ENCODE measurements around the gene PACS2. TPM values are rescaled to one million over a fixed set of nuclear protein-coding genes. Genes with fewer than 3 reads are reported as not detected.
A peak's percentile ranks its signal among the peaks of the same experiment; 100 is the strongest.

The PACS2 gene
- total and polyA plus RNA-seq, 2 donors (not counting 1 experiment from before 2014, with no cell fraction given): 65.6 to 70.7 TPM

DNA sequence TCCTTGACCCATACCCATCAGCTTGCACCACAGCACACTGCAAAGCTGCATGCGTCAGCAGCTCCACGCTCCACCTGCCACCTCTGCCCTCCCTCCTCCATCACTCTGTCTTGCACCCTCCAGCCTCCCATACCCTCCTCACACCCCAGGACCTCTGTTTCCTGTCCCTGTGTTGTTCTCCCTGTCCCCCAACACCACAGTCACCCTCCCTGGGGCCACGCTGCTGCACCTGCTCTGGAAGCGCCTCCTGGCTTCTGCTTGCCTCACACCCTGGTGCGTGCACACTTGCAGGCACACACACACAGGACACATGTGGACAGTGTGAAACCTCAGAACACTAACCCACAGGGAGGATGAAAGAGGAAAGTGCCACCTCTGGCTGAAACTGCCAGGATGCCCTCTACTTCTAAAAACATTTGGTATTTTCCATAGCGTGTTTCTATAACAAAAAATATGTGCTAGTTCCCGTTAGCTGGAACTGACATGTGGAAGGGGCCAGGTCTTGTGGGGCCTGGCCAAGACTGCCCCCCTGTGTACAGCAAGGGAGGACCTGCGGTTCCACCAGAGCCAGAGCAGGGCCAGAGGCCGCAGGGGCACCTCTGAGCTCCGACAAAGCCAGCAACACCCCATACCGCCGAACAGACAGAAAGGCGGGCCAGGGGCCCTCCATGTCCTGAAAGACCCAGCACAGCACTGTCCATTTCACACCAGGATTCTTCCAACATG lies 23.8 kb upstream of the PACS2 start:
- no peak overlapping the region for H3K27ac ChIP-seq (ENCODE audit: low read length in 2 of 2)
- peaks cover 74% of the 10 kb centered on the region for H4K20me1 ChIP-seq (ENCODE audit: control insufficient read depth, insufficient read depth, low read length, poor library complexity, severe bottlenecking)
- H3K9ac ChIP-seq (ENCODE audit: low read length): no peak overlapping the region
- Mint-ChIP-seq H3K4me1 (peaks cover 49% of the 10 kb centered on the region), H3K27me3 (no peaks in the 10 kb centered on the region), H3K27ac (peak overlapping the region; percentile 46), H3K9me3 (ENCODE audit: insufficient read depth) (no peaks in the 10 kb centered on the region), H3K4me3 (peak overlapping the region; percentile 32)
- TF ChIP-seq, protein P1, sequence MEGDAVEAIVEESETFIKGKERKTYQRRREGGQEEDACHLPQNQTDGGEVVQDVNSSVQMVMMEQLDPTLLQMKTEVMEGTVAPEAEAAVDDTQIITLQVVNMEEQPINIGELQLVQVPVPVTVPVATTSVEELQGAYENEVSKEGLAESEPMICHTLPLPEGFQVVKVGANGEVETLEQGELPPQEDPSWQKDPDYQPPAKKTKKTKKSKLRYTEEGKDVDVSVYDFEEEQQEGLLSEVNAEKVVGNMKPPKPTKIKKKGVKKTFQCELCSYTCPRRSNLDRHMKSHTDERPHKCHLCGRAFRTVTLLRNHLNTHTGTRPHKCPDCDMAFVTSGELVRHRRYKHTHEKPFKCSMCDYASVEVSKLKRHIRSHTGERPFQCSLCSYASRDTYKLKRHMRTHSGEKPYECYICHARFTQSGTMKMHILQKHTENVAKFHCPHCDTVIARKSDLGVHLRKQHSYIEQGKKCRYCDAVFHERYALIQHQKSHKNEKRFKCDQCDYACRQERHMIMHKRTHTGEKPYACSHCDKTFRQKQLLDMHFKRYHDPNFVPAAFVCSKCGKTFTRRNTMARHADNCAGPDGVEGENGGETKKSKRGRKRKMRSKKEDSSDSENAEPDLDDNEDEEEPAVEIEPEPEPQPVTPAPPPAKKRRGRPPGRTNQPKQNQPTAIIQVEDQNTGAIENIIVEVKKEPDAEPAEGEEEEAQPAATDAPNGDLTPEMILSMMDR (IDR thresholded peaks at IDR 0.05): no peak
- no peak for TF ChIP-seq EZH2 (IDR thresholded peaks at IDR 0.05; ENCODE audit: borderline replicate concordance, insufficient read depth, low read depth, low read length, poor library complexity, severe bottlenecking)
- 23% methylated on average over 12 of the region's 13 CpGs for WGBS (ENCODE audit: insufficient coverage)
- H2AFZ ChIP-seq (ENCODE audit: insufficient read depth, low read depth, low read length, poor library complexity, severe bottlenecking): no peak overlapping the region
- H3K27me3 ChIP-seq (replicated peaks in 1 of 4; ENCODE audit: control extremely low read depth in 1 of 4, control insufficient read depth in 3 of 4, insufficient read depth in 4 of 4, low read length in 3 of 4): no peaks in the 10 kb centered on the region
- intact Hi-C loops (cut with micrococcal nuclease): no loop called here
- POLR2A ChIA-PET: no interaction called here
- peak overlapping the region; percentile 47 for H3K4me2 ChIP-seq (replicated peaks; ENCODE audit: low read depth, low read length, poor library complexity, severe bottlenecking)
- H3K79me2 ChIP-seq (ENCODE audit: control insufficient read depth, insufficient read depth, low read length): peaks cover 96% of the 10 kb centered on the region
- DNase-seq (peak; percentile 32), ATAC-seq (ENCODE audit: low read depth) (peak; percentile 18)
- H3K9me3 ChIP-seq (ENCODE audit: control extremely low read depth in 1 of 3, control insufficient read depth in 2 of 3, insufficient read depth in 1 of 3, low read length in 2 of 3): no peaks in the 10 kb centered on the region
- peaks cover 41 to 53% of the 10 kb centered on the region in 2 donors for H3K4me1 ChIP-seq (ENCODE audit: control insufficient read depth in 2 of 2, insufficient read depth in 2 of 2, low read length in 2 of 2)
- no peaks in the 10 kb centered on the region for H3K36me3 ChIP-seq (replicated peaks in 1 of 2; ENCODE audit: control extremely low read depth in 1 of 2, control insufficient read depth in 1 of 2, extremely low read depth in 1 of 2, insufficient read depth in 2 of 2, low read length in 1 of 2)
- CTCF ChIA-PET: interaction anchor here (1.3 kb wide), 1 partner anchor 199 kb away, joined by 3 read pairs; no protein-coding TSS in a partner anchor
- no peak overlapping the region for H3K4me3 ChIP-seq (ENCODE audit: control extremely low read depth in 1 of 5, extremely low read depth in 1 of 5, insufficient read depth in 1 of 5, low read depth in 2 of 5, low read length in 4 of 5)
